HepG2 (cell line): ENCODE measurements around the gene SLC51B. TPM values are rescaled to one million over a fixed set of nuclear protein-coding genes. Genes with fewer than 3 reads are reported as not detected.
A peak's percentile ranks its signal among the peaks of the same experiment; 100 is the strongest.

ENCODE experiments used
- CCAR2 ChIP-seq: fragments of 200-400 bp; formaldehyde crosslinking; optimal IDR thresholded peaks from 2 replicates; pipeline ENCODE3; 2018; ENCODE audit warnings: low read depth, mild to moderate bottlenecking, low read length, moderate library complexity
- CENPT ChIP-seq: sonication (generic); formaldehyde crosslinking; IDR thresholded peaks from 2 replicates; pipeline ENCODE4 v1.8.0; 2022; ENCODE audit warnings: low read depth, mild to moderate bottlenecking, moderate library complexity, missing genetic modification reagents
- DMAP1 ChIP-seq: IDR thresholded peaks from 2 replicates; pipeline ENCODE4 v1.6.1; 2016
- HMG20B ChIP-seq: conservative IDR thresholded peaks from 2 replicates; pipeline ENCODE4 v1.6.1; 2016; ENCODE audit warnings: missing genetic modification reagents, missing compliant biosample characterization
- MLLT10 ChIP-seq: sonication (generic); formaldehyde crosslinking; IDR thresholded peaks from 2 replicates; pipeline ENCODE4 v1.4.0; 2020; ENCODE audit warnings: missing genetic modification reagents
- NFRKB ChIP-seq: fragments of 450-650 bp; IDR thresholded peaks from 2 replicates; pipeline ENCODE4 v1.6.1; 2017
- NFYC ChIP-seq: IDR thresholded peaks from 2 replicates; pipeline ENCODE4 v1.6.1; 2016; ENCODE audit warnings: missing genetic modification reagents, missing compliant biosample characterization
- SP2 ChIP-seq: sonication (generic); formaldehyde crosslinking; IDR thresholded peaks from 2 replicates; pipeline ENCODE4 v1.5.1; 2020; ENCODE audit warnings: mild to moderate bottlenecking, missing genetic modification reagents
- THYN1 ChIP-seq: sonication (generic); formaldehyde crosslinking; IDR thresholded peaks from 2 replicates; pipeline ENCODE4 v1.8.1; 2023; ENCODE audit warnings: low read depth, mild to moderate bottlenecking, moderate library complexity, missing genetic modification reagents, borderline replicate concordance
- YEATS4 ChIP-seq: sonication (generic); formaldehyde crosslinking; IDR thresholded peaks from 2 replicates; pipeline ENCODE4 v1.4.0; 2020; ENCODE audit warnings: missing genetic modification reagents, borderline replicate concordance
- ZBTB20 ChIP-seq: sonication (generic); formaldehyde crosslinking; IDR thresholded peaks from 2 replicates; pipeline ENCODE4 v1.8.1; 2023; ENCODE audit warnings: missing genetic modification reagents, low read depth, mild to moderate bottlenecking, borderline replicate concordance
- ZFYVE20 ChIP-seq: sonication (generic); formaldehyde crosslinking; IDR thresholded peaks from 2 replicates; pipeline ENCODE4 v1.8.0; 2023; ENCODE audit warnings: low read depth, mild to moderate bottlenecking, moderate library complexity, missing genetic modification reagents, borderline replicate concordance
- ZKSCAN1 ChIP-seq: fragments of 150-350 bp; IDR thresholded peaks from 2 replicates; pipeline ENCODE4 v1.6.1; 2014; ENCODE audit warnings: low read length
- ZNF296 ChIP-seq: sonication (generic); formaldehyde crosslinking; conservative IDR thresholded peaks from 2 replicates; pipeline ENCODE4 v1.5.0; 2020; ENCODE audit warnings: mild to moderate bottlenecking, missing genetic modification reagents
- ZNF343 ChIP-seq: sonication (generic); formaldehyde crosslinking; IDR thresholded peaks from 2 replicates; pipeline ENCODE4 v1.4.0; 2020; ENCODE audit warnings: mild to moderate bottlenecking, missing genetic modification reagents
- ZNF530 ChIP-seq: sonication (generic); formaldehyde crosslinking; IDR thresholded peaks from 2 replicates; pipeline ENCODE4 v1.5.0; 2020; ENCODE audit warnings: low read depth, mild to moderate bottlenecking, missing genetic modification reagents
- ZNF563 ChIP-seq: sonication (generic); formaldehyde crosslinking; IDR thresholded peaks from 2 replicates; pipeline ENCODE4 v1.8.0; 2022; ENCODE audit warnings: mild to moderate bottlenecking, moderate library complexity, missing genetic modification reagents
- ZNF772 ChIP-seq: sonication (generic); formaldehyde crosslinking; IDR thresholded peaks from 2 replicates; pipeline ENCODE4 v1.5.0; 2020; ENCODE audit warnings: mild to moderate bottlenecking, missing genetic modification reagents
- ZNF773 ChIP-seq: sonication (generic); formaldehyde crosslinking; IDR thresholded peaks from 2 replicates; pipeline ENCODE4 v1.4.0; 2020; ENCODE audit warnings: missing genetic modification reagents, borderline replicate concordance
- ZNF777 ChIP-seq: sonication (generic); formaldehyde crosslinking; IDR thresholded peaks from 2 replicates; pipeline ENCODE4 v1.4.0; 2020; ENCODE audit warnings: missing genetic modification reagents
- polyA plus RNA-seq, 8 experiments: library from polyadenylated mRNA; depleted of rRNA in 3 of 8; stranded (reverse) in 7 of 8; unstranded in 1 of 8; fragments of >200 nt; fragmentation: Illumina TruSeq in 4 of 8; extraction: Trizol in 4 of 8; gene quantifications; 2 replicates each; pipeline versions ENCODE4 v1.2.1 to v1.2.3, GENCODE V29; 2011 to 2016; ENCODE audit warnings: low read depth in 4 of 8, missing spikeins in 1 of 8, mixed read lengths in 1 of 8; ENCODE audit not compliant: insufficient read depth in 1 of 8
- total RNA-seq, 5 experiments: library from RNA; depleted of rRNA; stranded (reverse); fragments of >200 nt; fragmentation: Illumina TruSeq; extraction: Trizol; gene quantifications; 2 replicates each; pipeline ENCODE4 v1.2.3, GENCODE V29; 2016; ENCODE audit warnings: low read depth in 1 of 5
- TF ChIP-seq, protein P1 (sequence below): IDR thresholded peaks from 2 replicates; pipeline ENCODE4 v1.6.1; 2012; ENCODE audit warnings: low read depth, low read length, improper control_type of control experiment
- TF ChIP-seq, protein P2 (sequence below): sonication (generic); formaldehyde crosslinking; IDR thresholded peaks from 2 replicates; pipeline ENCODE4 v1.8.1; 2023; ENCODE audit warnings: mild to moderate bottlenecking, moderate library complexity, missing genetic modification reagents
- TF ChIP-seq, protein P3 (sequence below): sonication (generic); formaldehyde crosslinking; IDR thresholded peaks from 2 replicates; pipeline ENCODE4 v1.4.0; 2020; ENCODE audit warnings: mild to moderate bottlenecking, missing genetic modification reagents
- TF ChIP-seq, protein P4 (sequence below): sonication (generic); formaldehyde crosslinking; IDR thresholded peaks from 2 replicates; pipeline ENCODE4 v1.5.0; 2020; ENCODE audit warnings: missing genetic modification reagents, mild to moderate bottlenecking, borderline replicate concordance
- TF ChIP-seq, protein P5 (sequence below): sonication (generic); formaldehyde crosslinking; IDR thresholded peaks from 2 replicates; pipeline ENCODE4 v1.4.0; 2020; ENCODE audit warnings: missing genetic modification reagents, borderline replicate concordance

The SLC51B gene
- total and polyA plus RNA-seq, 2 of the 13 experiments (the other 11 are each of a cell fraction or from before 2014, with no cell fraction given) = 14.9 to 17.1 TPM

- TF ChIP-seq ZNF343 (CRISPR knock-in tag) = 0 out of 2 replicates have a peak, but pooled peaks have one; percentile 54
- TF ChIP-seq ZKSCAN1 = no peak
- no peak for TF ChIP-seq ZFYVE20 (CRISPR knock-in tag)
- no peak for TF ChIP-seq ZNF530
- TF ChIP-seq MLLT10 = no peak
- TF ChIP-seq, protein P1, sequence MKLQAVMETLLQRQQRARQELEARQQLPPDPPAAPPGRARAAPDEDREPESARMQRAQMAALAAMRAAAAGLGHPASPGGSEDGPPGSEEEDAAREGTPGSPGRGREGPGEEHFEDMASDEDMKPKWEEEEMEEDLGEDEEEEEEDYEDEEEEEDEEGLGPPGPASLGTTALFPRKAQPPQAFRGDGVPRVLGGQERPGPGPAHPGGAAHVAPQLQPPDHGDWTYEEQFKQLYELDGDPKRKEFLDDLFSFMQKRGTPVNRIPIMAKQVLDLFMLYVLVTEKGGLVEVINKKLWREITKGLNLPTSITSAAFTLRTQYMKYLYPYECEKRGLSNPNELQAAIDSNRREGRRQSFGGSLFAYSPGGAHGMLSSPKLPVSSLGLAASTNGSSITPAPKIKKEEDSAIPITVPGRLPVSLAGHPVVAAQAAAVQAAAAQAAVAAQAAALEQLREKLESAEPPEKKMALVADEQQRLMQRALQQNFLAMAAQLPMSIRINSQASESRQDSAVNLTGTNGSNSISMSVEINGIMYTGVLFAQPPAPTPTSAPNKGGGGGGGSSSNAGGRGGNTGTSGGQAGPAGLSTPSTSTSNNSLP = no peak; the same call in 1 of the 2 replicates
- peak; percentile 52; the same call in 1 of the 2 replicates for TF ChIP-seq YEATS4 (CRISPR knock-in tag)
- no peak for TF ChIP-seq ZNF772 (CRISPR knock-in tag)
- no peak for TF ChIP-seq CCAR2
- TF ChIP-seq ZNF563 = no peak
- TF ChIP-seq THYN1 (CRISPR knock-in tag) = no peak
- no peak for TF ChIP-seq HMG20B
- TF ChIP-seq, protein P2, sequence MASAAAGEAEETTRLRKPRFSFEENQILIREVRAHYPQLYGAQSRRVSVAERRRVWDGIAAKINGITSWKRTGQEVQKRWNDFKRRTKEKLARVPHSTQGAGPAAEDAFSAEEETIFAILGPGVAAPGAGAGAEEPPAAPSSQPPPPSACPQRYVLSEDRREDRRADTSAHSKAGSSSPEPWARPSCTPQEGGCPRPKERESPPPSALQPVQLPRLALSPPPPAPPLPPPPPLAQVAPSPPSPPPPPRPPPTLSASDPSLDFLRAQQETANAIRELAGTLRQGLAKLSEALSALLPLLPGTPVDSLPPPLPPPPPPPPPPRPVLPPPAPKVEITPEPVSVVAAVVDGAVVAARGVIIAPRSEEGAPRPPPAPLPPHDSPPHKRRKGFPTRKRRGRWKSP (CRISPR knock-in tag) = no peak
- TF ChIP-seq NFRKB = no peak
- peak; percentile 34; the same call in 1 of the 2 replicates for TF ChIP-seq DMAP1 (CRISPR knock-in tag)
- TF ChIP-seq ZBTB20 (CRISPR knock-in tag) = 0 out of 2 replicates have a peak, but pooled peaks have one; percentile 29
- no peak for TF ChIP-seq ZNF777
- TF ChIP-seq SP2 (CRISPR knock-in tag) = peak; percentile 77
- TF ChIP-seq, protein P3, sequence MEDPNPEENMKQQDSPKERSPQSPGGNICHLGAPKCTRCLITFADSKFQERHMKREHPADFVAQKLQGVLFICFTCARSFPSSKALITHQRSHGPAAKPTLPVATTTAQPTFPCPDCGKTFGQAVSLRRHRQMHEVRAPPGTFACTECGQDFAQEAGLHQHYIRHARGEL (CRISPR knock-in tag) = no peak
- TF ChIP-seq ZNF296 = peak; percentile 88
- TF ChIP-seq ZNF773 (CRISPR knock-in tag) = no peak
- TF ChIP-seq, protein P4, sequence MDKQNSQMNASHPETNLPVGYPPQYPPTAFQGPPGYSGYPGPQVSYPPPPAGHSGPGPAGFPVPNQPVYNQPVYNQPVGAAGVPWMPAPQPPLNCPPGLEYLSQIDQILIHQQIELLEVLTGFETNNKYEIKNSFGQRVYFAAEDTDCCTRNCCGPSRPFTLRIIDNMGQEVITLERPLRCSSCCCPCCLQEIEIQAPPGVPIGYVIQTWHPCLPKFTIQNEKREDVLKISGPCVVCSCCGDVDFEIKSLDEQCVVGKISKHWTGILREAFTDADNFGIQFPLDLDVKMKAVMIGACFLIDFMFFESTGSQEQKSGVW (CRISPR knock-in tag) = no peak
- peak; percentile 74 for TF ChIP-seq NFYC
- TF ChIP-seq CENPT (CRISPR knock-in tag) = no peak
- TF ChIP-seq, protein P5, sequence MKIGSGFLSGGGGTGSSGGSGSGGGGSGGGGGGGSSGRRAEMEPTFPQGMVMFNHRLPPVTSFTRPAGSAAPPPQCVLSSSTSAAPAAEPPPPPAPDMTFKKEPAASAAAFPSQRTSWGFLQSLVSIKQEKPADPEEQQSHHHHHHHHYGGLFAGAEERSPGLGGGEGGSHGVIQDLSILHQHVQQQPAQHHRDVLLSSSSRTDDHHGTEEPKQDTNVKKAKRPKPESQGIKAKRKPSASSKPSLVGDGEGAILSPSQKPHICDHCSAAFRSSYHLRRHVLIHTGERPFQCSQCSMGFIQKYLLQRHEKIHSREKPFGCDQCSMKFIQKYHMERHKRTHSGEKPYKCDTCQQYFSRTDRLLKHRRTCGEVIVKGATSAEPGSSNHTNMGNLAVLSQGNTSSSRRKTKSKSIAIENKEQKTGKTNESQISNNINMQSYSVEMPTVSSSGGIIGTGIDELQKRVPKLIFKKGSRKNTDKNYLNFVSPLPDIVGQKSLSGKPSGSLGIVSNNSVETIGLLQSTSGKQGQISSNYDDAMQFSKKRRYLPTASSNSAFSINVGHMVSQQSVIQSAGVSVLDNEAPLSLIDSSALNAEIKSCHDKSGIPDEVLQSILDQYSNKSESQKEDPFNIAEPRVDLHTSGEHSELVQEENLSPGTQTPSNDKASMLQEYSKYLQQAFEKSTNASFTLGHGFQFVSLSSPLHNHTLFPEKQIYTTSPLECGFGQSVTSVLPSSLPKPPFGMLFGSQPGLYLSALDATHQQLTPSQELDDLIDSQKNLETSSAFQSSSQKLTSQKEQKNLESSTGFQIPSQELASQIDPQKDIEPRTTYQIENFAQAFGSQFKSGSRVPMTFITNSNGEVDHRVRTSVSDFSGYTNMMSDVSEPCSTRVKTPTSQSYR (CRISPR knock-in tag) = peak; percentile 46; the same call in 1 of the 2 replicates
These were observed 11.8 kb downstream of the SLC51B start (continued) for GRCh38 chr15:65056868-65057548.
